ENCODE results near the gene ZCCHC14. TPM values are rescaled to one million over a fixed set of nuclear protein-coding genes. Genes with fewer than 3 reads are reported as not detected.

The ZCCHC14 gene
- total and polyA plus RNA-seq, 2 of the 13 experiments (the other 11 are each of a cell fraction or from before 2014, with no cell fraction given), result 12.4 to 12.5 TPM

DNA sequence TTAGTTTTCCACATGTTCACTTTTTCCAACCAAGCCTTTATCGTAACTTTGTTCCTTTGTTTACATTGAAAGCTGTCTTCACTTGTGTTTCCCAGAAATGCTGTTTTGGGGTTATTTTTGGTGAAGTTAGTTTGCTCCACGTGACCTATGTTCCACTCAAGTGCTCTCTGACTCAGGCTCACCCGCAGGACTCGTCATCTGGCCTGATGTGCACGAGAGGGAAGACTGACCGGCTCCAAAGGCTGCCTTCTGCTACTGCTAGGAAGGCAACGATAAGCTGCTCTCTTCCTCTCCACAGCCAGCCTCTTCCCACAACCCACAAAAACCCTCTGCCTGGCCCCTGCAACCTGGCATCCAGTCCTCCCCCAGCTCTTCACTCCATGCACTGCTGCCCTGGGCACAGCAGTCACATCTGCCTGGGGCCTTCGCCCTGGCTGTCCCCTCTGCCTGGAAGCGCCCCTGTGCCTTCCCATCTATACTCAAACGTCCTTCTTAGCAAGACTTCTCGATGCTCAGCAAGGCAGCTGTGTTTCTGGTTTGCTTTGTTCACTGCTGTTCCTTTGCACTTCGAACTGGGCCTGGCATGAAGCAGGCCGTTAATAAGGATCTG lies 28.0 kb downstream of the ZCCHC14 start (continued):
- TF ChIP-seq ATF7 (IDR thresholded peaks at IDR 0.05), result no peak
- no peak for TF ChIP-seq ATF7 (CRISPR knock-in tag; IDR thresholded peaks at IDR 0.05)
- TF ChIP-seq, protein P1, sequence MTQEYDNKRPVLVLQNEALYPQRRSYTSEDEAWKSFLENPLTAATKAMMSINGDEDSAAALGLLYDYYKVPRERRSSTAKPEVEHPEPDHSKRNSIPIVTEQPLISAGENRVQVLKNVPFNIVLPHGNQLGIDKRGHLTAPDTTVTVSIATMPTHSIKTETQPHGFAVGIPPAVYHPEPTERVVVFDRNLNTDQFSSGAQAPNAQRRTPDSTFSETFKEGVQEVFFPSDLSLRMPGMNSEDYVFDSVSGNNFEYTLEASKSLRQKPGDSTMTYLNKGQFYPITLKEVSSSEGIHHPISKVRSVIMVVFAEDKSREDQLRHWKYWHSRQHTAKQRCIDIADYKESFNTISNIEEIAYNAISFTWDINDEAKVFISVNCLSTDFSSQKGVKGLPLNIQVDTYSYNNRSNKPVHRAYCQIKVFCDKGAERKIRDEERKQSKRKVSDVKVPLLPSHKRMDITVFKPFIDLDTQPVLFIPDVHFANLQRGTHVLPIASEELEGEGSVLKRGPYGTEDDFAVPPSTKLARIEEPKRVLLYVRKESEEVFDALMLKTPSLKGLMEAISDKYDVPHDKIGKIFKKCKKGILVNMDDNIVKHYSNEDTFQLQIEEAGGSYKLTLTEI (CRISPR knock-in tag; conservative IDR thresholded peaks at IDR 0.05), result no peak
- no peak for TF ChIP-seq REPIN1 (CRISPR knock-in tag; IDR thresholded peaks at IDR 0.05; ENCODE audit: borderline replicate concordance, low read depth)
- no peak for TF ChIP-seq ZNF260 (CRISPR knock-in tag; IDR thresholded peaks at IDR 0.05; ENCODE audit: borderline replicate concordance, low read depth)
- peak; percentile 30; the same call in 1 of the 2 replicates for TF ChIP-seq RARA (CRISPR knock-in tag; IDR thresholded peaks at IDR 0.05)
- 0 out of 2 replicates have a peak, but pooled peaks have one; percentile 25 for TF ChIP-seq MIXL1 (CRISPR knock-in tag; IDR thresholded peaks at IDR 0.05)
- no peak for TF ChIP-seq SMYD3 (CRISPR knock-in tag; IDR thresholded peaks at IDR 0.05)
- TF ChIP-seq, protein P2, sequence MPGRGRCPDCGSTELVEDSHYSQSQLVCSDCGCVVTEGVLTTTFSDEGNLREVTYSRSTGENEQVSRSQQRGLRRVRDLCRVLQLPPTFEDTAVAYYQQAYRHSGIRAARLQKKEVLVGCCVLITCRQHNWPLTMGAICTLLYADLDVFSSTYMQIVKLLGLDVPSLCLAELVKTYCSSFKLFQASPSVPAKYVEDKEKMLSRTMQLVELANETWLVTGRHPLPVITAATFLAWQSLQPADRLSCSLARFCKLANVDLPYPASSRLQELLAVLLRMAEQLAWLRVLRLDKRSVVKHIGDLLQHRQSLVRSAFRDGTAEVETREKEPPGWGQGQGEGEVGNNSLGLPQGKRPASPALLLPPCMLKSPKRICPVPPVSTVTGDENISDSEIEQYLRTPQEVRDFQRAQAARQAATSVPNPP (CRISPR knock-in tag; IDR thresholded peaks at IDR 0.05), result no peak
- TF ChIP-seq, protein P3, sequence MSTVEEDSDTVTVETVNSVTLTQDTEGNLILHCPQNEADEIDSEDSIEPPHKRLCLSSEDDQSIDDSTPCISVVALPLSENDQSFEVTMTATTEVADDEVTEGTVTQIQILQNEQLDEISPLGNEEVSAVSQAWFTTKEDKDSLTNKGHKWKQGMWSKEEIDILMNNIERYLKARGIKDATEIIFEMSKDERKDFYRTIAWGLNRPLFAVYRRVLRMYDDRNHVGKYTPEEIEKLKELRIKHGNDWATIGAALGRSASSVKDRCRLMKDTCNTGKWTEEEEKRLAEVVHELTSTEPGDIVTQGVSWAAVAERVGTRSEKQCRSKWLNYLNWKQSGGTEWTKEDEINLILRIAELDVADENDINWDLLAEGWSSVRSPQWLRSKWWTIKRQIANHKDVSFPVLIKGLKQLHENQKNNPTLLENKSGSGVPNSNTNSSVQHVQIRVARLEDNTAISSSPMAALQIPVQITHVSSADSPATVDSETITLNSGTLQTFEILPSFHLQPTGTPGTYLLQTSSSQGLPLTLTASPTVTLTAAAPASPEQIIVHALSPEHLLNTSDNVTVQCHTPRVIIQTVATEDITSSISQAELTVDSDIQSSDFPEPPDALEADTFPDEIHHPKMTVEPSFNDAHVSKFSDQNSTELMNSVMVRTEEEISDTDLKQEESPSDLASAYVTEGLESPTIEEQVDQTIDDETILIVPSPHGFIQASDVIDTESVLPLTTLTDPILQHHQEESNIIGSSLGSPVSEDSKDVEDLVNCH (CRISPR knock-in tag; IDR thresholded peaks at IDR 0.05), result no peak
- TF ChIP-seq PHF20 (CRISPR knock-in tag; IDR thresholded peaks at IDR 0.05), result 0 out of 2 replicates have a peak, but pooled peaks have one; percentile 30
- TF ChIP-seq, protein P4, sequence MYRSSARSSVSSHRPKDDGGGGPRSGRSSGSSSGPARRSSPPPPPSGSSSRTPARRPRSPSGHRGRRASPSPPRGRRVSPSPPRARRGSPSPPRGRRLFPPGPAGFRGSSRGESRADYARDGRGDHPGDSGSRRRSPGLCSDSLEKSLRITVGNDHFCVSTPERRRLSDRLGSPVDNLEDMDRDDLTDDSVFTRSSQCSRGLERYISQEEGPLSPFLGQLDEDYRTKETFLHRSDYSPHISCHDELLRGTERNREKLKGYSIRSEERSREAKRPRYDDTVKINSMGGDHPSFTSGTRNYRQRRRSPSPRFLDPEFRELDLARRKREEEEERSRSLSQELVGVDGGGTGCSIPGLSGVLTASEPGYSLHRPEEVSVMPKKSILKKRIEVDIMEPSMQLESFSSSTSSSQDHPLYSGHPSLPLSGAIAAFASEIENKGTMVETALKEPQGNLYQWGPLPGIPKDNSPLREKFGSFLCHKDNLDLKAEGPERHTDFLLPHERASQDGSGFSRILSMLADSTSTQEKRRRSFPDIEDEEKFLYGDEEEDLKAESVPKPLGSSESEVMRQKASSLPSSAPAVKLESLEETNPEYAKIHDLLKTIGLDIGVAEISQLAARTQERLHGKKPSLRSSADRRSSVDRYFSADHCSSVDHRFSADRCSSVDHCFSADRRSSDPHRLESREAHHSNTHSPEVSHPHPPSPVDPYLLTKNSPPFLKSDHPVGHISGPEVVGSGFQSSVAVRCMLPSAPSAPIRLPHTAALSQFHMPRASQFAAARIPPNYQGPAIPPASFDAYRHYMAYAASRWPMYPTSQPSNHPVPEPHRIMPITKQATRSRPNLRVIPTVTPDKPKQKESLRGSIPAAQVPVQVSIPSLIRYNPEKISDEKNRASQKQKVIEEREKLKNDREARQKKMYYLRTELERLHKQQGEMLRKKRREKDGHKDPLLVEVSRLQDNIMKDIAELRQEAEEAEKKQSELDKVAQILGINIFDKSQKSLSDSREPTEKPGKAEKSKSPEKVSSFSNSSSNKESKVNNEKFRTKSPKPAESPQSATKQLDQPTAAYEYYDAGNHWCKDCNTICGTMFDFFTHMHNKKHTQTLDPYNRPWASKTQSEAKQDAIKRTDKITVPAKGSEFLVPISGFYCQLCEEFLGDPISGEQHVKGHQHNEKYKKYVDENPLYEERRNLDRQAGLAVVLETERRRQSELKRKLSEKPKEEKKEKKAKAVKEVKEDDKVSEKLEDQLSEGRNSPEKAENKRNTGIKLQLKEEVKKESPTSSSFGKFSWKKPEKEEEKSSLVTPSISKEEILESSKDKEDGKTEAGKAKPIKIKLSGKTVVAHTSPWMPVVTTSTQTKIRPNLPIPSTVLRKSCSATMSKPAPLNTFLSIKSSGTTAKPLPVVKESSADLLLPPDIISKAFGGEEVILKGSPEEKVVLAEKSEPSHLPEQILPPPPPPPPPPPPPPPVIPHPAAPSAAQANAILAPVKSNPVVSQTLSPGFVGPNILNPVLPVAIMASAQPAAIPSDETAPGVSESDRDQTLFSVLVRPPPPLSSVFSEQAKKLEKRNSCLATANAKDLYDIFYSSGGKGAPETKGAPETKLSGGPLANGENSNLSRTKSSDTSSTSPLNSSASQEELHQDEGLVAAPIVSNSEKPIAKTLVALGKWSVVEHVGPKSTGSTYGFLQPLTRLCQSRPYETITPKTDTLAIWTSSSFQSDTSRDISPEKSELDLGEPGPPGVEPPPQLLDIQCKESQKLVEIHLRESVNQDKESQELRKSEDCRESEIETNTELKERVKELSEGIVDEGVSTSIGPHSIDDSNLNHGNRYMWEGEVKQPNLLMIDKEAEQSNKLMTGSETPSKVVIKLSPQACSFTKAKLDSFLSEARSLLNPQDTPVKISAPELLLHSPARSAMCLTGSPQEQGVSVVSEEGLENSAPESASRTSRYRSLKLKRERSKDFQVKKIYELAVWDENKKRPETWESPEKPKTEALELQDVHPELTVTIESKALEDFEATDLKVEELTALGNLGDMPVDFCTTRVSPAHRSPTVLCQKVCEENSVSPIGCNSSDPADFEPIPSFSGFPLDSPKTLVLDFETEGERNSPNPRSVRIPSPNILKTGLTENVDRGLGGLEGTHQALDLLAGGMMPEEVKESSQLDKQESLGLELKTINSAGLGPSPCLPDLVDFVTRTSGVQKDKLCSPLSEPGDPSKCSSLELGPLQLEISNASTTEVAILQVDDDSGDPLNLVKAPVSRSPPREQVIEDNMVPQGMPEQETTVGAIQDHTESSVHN (CRISPR knock-in tag; IDR thresholded peaks at IDR 0.05), result no peak
- no peak for TF ChIP-seq KAT8 (CRISPR knock-in tag; IDR thresholded peaks at IDR 0.05)
- no peak for TF ChIP-seq SMAD3 (CRISPR knock-in tag; IDR thresholded peaks at IDR 0.05)
- TF ChIP-seq PTBP1 (IDR thresholded peaks at IDR 0.05; ENCODE audit: low read depth, low read length, poor library complexity, severe bottlenecking), result no peak
- no peak for TF ChIP-seq ZNF251 (CRISPR knock-in tag; IDR thresholded peaks at IDR 0.05)

Measured in HepG2 (cell line).